Measurements from ENCODE around the gene KRT1.

The KRT1 gene

DNA sequence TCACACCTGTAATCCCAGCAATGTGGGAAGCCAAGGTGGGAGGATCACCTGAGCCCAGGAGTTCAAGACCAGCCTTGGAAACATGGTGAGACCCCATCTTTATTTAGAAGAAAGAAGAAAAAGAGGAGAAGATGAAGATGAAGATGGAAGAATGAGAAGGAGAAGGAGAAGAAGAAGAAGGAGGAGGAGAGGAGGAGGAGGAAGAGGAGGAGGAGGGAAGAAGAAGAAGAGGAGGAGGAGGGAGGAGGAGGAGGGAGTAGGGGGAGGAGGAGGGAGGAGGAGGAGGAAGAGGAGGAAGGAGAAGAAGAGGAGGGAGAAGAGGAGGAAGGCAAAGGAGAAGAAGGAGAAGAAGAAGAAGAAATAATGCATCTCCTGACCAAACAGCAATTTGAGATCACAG lies 9.0 kb upstream of the KRT1 start:
- TF ChIP-seq, protein P1, sequence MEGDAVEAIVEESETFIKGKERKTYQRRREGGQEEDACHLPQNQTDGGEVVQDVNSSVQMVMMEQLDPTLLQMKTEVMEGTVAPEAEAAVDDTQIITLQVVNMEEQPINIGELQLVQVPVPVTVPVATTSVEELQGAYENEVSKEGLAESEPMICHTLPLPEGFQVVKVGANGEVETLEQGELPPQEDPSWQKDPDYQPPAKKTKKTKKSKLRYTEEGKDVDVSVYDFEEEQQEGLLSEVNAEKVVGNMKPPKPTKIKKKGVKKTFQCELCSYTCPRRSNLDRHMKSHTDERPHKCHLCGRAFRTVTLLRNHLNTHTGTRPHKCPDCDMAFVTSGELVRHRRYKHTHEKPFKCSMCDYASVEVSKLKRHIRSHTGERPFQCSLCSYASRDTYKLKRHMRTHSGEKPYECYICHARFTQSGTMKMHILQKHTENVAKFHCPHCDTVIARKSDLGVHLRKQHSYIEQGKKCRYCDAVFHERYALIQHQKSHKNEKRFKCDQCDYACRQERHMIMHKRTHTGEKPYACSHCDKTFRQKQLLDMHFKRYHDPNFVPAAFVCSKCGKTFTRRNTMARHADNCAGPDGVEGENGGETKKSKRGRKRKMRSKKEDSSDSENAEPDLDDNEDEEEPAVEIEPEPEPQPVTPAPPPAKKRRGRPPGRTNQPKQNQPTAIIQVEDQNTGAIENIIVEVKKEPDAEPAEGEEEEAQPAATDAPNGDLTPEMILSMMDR (IDR thresholded peaks at IDR 0.05; ENCODE audit: control insufficient read depth, extremely low read depth, insufficient read depth) = no peak
- DNase-seq (ENCODE audit: low read depth) = no peak
- no peak overlapping the region for H3K4me3 ChIP-seq (ENCODE audit: low read depth, low read length)

DNA sequence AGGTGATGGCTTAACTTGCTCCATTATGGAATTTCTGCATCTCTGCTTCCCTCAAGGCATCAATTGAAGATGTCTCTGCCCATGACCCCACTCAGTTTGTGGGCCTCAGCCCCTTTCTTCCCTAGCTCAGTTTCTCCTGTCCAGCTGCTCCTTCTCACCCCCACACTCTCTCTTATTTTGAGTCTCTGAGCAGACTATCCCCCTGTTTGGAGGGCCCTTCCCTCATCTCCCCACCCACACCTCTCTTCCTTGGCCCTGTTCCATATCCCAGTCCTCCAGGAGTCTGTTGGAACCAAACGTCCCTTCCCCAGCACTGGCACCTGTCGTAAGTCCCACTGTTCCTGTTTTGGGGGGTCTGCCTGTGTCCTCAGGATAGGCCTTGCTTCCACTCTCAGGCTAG lies 8.3 kb upstream of the KRT1 start:
- TF ChIP-seq, protein P1 (IDR thresholded peaks at IDR 0.05; ENCODE audit: control insufficient read depth, extremely low read depth, insufficient read depth) = no peak
- DNase-seq (ENCODE audit: low read depth) = no peak
- H3K4me3 ChIP-seq (ENCODE audit: low read depth, low read length) = no peak overlapping the region

DNA sequence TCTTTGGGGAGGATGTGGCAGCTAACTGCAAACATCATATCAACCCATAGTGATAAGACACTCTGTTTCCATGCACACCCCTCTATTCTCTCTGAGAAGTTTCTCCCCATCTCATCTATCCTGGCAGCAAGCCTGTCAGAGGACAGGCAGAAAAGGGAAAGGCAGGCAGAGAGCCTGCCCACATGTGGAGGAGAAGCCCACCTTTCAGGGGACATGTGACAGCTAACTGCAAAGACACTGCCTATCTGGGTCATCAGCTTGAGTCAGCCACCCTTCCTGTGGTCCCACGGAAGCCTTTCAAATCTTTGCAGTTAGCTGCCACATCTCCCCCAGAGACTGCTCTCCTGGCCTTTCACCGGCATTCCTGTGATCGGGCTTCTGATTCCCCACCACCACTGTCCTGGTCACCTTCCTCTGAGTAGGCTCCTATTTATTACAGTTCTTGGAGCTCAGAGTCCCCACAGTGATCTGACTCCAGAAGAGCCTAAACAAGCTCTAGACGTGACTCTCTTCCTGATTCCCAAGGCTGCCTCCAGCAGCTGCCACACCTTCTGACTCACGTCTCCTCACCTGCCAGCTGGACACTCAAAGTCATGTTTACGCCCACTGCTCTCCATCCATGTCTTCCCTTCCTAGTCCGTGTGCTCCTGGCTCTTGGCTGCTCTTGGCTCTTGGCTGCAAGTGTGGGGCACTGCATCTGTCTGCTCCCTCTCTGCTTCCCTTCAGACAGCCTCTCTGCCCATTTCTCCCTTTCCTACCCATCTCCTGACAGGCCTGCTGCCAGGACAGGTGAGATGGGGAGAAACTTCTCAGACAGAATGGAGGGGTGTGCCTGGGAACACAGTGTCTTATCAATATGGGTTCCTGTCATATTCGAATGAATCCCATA lies 7.5 kb upstream of the KRT1 start:
- H3K4me3 ChIP-seq (ENCODE audit: low read depth, low read length) = no peak overlapping the region
- TF ChIP-seq, protein P1 (IDR thresholded peaks at IDR 0.05; ENCODE audit: control insufficient read depth, extremely low read depth, insufficient read depth) = no peak
- DNase-seq (ENCODE audit: low read depth) = no peak

DNA sequence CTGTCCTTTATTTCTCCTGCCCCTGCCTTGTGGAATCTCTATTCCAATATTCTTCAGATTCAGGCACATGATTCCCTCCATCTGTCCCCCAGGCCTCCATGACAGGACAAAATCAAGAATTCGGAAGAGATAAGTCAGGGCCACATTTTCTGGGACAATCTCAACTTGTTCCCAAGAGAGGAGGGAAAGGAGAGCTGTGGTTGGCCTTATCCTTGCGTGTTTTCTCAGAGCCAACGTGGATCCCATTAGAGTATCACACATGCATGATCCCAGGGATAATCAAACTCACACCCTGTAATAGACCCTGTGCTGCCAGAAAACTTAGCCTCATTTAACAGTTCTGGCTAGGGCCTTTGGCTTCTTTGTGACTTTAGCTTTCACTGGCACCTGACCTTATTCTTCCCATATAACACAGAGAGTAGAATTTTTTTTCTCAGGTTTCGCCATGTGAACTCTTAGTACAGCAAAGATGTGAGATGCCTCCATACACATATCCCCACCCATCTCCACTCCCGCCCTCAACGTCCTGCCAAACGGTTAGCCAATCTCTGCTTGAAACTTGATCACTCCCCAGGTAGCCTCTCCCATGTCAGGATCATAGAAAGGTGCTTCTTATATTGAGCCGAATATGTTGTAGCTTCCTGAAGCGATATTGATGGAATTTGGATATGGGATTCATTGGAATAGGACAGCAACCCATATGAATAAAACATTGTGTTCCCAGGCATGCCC lies 6.7 kb upstream of the KRT1 start:
- no peak for DNase-seq (ENCODE audit: low read depth)
- TF ChIP-seq, protein P1 (IDR thresholded peaks at IDR 0.05; ENCODE audit: control insufficient read depth, extremely low read depth, insufficient read depth) = no peak

DNA sequence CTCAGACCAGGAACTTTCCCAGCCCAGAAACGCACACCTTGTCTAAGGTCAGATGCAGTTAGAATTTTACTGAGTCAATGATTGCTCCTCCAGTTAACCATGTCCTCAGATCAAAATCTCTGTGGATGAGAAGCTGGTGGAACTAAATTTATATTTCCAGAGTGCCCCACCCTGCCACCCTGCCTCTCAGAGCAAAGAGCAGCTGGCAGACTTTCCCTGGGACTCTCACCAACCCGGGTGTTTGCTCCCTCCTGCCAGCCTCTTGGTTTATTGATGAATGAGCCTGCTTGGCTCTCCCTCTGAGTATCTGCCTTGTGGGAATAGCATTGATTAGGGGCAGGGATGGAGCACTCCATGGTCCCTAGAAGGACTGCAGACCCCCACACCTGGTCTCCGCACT lies 5.9 kb upstream of the KRT1 start:
- DNase-seq (ENCODE audit: low read depth) = no peak
- H3K4me3 ChIP-seq (ENCODE audit: low read depth, low read length) = no peak overlapping the region
- TF ChIP-seq, protein P1 (IDR thresholded peaks at IDR 0.05; ENCODE audit: control insufficient read depth, extremely low read depth, insufficient read depth) = no peak

More for the DNA sequence above, 6.7 kb upstream of the KRT1 start:
- H3K4me3 ChIP-seq (ENCODE audit: low read depth, low read length) = no peak overlapping the region

DNA sequence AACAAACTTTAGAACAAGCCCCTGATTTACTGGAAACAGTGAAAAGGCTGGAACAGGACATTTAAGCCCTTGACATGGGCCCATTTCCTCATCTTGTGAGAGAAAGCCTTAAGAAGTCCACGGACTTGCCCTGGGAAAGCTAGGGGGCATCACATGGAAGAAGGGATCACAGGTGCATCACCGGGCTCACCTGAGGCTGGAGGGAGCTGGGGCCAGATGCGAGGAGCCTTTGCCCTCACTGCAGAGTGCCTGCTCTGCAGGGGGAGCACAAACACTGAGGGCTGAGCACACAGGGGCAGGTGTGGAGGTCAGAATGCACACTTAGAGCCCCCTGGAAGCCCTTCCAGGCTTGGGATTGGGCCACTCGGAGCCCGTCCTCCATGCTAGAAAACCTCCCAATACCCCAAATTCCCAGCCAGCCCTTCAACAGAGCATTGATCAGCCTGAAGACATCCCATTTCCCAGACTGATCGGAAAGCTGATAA lies 5.2 kb upstream of the KRT1 start:
- H3K4me3 ChIP-seq (ENCODE audit: low read depth, low read length) = no peak overlapping the region
- DNase-seq (ENCODE audit: low read depth) = no peak
- TF ChIP-seq, protein P1 (IDR thresholded peaks at IDR 0.05; ENCODE audit: control insufficient read depth, extremely low read depth, insufficient read depth) = no peak

Measured in LNCaP clone FGC (cell line).